Cardiac septum (tissue), 1 donor: ENCODE measurements around the gene KLHL15. TPM values are rescaled to one million over a fixed set of nuclear protein-coding genes. Genes with fewer than 3 reads are reported as not detected.

Experiments used
- DNase-seq: peaks from one replicate; pipeline ENCODE4 v3.0.0-alpha.2; 2020; ENCODE audit warnings: low spot score
- intact Hi-C: fragments of 100-400 bp; cut with DNase I; formaldehyde crosslinking; loops from one replicate; pipeline ENCODE4 v1.14.0; 2022
- total RNA-seq: library from RNA; stranded (reverse); fragmentation: NEBNext Ultra II Directional; extraction: Animal tissue kit (Norgen Biotek cat#: 25700); gene quantifications from one replicate; pipeline ENCODE4 v1.2.1, GENCODE V29; 2021
- donor health status: DM: no; HTN: no; CAD: no.

KLHL15 gene
- total RNA-seq, 1 donor from 2014 or later: 5.1 TPM

- intact Hi-C loops: no loop called here
- no peak for DNase-seq
Observed at GRCh38 chrX:23964191-23964590, 62.8 kb downstream of the KLHL15 start.

- intact Hi-C loops: no loop called here
- no peak for DNase-seq
Observed at GRCh38 chrX:23959781-23960180, 67.2 kb downstream of the KLHL15 start.

DNA sequence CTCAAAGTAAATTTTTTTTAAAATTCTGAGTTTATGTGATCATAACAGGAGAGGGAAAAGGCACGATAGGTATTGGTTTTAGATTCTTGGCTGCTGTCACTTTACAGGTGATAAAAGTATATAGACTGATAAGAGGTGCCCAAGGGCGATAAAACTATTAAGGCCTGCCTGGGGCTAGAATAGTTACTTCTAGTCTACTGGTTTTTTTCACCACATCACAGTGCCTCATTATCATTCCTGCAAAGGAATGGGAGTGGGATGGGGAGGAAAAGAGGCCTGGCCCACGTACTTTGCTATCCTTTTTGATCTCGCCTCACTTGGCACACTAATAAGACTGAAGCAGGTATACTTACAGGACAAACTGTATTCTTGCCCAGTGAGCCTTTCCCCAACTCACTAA, 72.6 kb downstream of the KLHL15 start:
- intact Hi-C loops: no loop called here
- DNase-seq: no peak

DNA sequence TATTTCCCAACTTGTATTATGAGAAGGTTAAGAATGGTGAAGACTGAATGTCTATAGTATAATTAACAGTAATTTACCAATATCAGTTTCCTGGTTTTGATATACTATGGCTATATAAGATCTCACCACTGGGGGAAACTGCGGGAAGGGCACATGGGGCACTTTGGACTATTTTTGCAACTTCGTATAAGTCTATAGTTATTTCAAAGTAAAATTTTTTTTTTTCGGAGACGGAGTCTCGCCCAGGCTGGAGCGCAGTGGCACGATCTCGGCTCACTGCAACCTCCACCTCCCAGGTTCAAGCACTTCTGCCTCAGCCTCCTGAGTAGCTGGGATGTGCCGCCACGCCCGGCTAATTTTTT, 73.1 kb downstream of the KLHL15 start:
- DNase-seq: no peak
- intact Hi-C loops: no loop called here

GRCh38 chrX:23952984-23953907, 73.7 kb downstream of the KLHL15 start:
- intact Hi-C loops: no loop called here
- no peak for DNase-seq

GRCh38 chrX:23952391-23952790, 74.6 kb downstream of the KLHL15 start:
- intact Hi-C loops: no loop called here
- DNase-seq: no peak

GRCh38 chrX:23945206-23945605, 81.8 kb downstream of the KLHL15 start:
- no peak for DNase-seq
- intact Hi-C loops: no loop called here

DNA sequence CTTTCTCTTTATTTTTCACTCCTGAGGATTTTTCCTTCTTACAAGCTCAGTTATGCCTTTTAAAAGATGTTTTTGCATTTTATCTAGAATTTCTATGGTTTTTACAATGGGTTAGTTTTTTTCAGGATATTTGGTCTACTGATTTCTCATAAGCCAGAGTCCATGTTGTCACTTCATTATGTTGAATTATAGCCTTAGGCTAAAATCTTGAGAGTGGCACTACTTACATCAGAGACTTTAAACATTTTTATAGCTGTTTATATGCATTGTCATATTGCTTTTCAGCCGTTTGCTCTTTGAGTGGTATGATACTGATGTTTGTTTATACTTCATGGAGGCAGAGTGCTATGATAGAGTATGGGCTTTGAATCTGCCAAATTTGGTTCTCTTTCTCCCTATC, 82.8 kb downstream of the KLHL15 start:
- intact Hi-C loops: no loop called here
- no peak for DNase-seq

- DNase-seq: no peak
Observed at GRCh38 chrX:23939203-23939602, 87.8 kb downstream of the KLHL15 start.

DNA sequence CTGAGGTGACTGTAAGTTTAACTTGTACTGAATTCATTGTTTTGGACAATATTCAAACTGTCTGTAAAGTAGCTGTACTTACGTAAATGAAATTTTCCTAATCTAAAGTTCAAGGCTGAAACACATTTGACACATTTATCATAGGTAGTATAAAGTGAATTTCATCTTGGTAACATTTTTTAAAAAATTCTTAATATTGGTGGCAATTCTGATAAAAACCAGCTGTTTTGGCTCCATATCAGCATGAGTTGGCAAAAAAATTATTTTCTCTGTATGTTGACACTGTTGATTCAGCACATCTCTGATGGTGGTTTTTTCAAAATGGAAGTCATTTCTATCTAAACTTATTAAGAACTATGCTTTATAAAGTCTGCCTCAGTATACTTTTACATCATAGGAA, 88.3 kb downstream of the KLHL15 start:
- intact Hi-C loops: no loop called here
- DNase-seq: no peak

More at GRCh38 chrX:23939203-23939602, 87.8 kb downstream of the KLHL15 start:
- intact Hi-C loops: no loop called here

DNA sequence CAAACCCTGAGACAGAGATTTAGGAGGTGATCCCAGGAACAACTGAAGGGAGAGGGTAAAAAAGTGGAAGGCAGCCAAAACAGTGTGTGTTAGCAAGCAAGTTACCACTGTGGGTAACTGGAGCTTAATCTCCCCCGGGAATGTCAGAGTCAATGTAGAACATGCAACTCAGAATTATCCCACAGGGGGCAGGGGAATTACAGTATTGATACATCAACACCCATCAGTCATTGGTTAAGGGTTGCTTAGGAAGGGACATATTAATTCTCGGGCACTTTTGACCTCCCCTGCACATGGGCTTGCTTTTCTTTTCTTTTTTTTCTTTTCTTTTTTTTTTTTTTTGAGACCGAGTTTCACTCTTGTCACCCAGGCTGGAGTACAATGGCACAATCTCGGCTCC, 89.9 kb downstream of the KLHL15 start:
- intact Hi-C loops: no loop called here
- no peak for DNase-seq

DNA sequence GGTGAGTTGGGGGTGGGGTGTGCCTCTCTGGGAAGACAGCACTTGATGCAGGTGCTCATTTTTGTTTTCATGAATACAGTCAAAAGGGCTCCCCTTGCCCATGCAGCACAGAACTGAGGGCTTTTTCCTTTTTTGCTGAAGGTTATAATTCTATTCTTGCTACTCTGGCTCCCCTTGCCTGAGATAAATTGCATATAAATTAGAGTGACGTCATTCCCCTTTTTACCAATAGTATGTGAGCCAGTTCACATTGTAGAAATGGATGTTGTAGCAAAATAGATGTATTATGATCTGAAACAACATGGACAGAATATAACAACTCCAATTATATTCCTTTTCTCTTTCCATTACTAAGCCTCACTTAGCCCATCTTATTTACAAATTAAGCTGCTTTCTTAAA, 90.8 kb downstream of the KLHL15 start:
- no peak for DNase-seq
- intact Hi-C loops: no loop called here

DNA sequence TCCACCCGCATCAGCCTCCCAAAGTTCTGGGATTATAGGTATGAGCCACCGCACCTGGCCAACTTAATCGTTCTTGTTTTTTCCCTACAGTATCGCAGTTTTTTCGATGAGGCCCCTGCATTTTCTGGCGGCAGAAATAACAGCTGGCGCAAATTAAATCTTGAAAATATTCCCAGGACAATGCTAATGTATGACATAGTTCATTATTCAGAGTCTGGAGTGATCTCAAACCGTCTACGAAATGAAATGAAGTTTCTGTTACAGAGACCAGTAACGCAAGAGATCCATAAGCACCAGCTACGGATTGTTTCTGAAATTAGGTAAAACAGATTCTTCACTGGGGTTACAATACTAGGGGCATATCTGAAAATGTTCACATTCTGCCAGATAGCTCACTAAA, 91.9 kb downstream of the KLHL15 start:
- intact Hi-C loops: no loop called here
- DNase-seq: no peak

Other genes starting within 250 kb of the KLHL15 start
- gene SAT1, start 244.0 kb downstream of the KLHL15 start, total RNA-seq: 156 TPM
- gene APOO, start 119.2 kb downstream of the KLHL15 start, total RNA-seq: 76.4 TPM
- gene CXorf58, start 119.2 kb downstream of the KLHL15 start, total RNA-seq: not detected
- gene EIF2S3, start 27.8 kb upstream of the KLHL15 start, total RNA-seq: 105 TPM
- 57.2 TPM for gene ZFX, start 122.5 kb upstream of the KLHL15 start, total RNA-seq